ENCODE results near the gene RUFY3. TPM values are rescaled to one million over a fixed set of nuclear protein-coding genes. Genes with fewer than 3 reads are reported as not detected.
A peak's percentile ranks its signal among the peaks of the same experiment; 100 is the strongest.

The RUFY3 gene
- total and polyA plus RNA-seq, 2 of the 13 experiments (the other 11 are each of a cell fraction or from before 2014, with no cell fraction given) = 17.9 to 25.3 TPM

- TF ChIP-seq, protein P1, sequence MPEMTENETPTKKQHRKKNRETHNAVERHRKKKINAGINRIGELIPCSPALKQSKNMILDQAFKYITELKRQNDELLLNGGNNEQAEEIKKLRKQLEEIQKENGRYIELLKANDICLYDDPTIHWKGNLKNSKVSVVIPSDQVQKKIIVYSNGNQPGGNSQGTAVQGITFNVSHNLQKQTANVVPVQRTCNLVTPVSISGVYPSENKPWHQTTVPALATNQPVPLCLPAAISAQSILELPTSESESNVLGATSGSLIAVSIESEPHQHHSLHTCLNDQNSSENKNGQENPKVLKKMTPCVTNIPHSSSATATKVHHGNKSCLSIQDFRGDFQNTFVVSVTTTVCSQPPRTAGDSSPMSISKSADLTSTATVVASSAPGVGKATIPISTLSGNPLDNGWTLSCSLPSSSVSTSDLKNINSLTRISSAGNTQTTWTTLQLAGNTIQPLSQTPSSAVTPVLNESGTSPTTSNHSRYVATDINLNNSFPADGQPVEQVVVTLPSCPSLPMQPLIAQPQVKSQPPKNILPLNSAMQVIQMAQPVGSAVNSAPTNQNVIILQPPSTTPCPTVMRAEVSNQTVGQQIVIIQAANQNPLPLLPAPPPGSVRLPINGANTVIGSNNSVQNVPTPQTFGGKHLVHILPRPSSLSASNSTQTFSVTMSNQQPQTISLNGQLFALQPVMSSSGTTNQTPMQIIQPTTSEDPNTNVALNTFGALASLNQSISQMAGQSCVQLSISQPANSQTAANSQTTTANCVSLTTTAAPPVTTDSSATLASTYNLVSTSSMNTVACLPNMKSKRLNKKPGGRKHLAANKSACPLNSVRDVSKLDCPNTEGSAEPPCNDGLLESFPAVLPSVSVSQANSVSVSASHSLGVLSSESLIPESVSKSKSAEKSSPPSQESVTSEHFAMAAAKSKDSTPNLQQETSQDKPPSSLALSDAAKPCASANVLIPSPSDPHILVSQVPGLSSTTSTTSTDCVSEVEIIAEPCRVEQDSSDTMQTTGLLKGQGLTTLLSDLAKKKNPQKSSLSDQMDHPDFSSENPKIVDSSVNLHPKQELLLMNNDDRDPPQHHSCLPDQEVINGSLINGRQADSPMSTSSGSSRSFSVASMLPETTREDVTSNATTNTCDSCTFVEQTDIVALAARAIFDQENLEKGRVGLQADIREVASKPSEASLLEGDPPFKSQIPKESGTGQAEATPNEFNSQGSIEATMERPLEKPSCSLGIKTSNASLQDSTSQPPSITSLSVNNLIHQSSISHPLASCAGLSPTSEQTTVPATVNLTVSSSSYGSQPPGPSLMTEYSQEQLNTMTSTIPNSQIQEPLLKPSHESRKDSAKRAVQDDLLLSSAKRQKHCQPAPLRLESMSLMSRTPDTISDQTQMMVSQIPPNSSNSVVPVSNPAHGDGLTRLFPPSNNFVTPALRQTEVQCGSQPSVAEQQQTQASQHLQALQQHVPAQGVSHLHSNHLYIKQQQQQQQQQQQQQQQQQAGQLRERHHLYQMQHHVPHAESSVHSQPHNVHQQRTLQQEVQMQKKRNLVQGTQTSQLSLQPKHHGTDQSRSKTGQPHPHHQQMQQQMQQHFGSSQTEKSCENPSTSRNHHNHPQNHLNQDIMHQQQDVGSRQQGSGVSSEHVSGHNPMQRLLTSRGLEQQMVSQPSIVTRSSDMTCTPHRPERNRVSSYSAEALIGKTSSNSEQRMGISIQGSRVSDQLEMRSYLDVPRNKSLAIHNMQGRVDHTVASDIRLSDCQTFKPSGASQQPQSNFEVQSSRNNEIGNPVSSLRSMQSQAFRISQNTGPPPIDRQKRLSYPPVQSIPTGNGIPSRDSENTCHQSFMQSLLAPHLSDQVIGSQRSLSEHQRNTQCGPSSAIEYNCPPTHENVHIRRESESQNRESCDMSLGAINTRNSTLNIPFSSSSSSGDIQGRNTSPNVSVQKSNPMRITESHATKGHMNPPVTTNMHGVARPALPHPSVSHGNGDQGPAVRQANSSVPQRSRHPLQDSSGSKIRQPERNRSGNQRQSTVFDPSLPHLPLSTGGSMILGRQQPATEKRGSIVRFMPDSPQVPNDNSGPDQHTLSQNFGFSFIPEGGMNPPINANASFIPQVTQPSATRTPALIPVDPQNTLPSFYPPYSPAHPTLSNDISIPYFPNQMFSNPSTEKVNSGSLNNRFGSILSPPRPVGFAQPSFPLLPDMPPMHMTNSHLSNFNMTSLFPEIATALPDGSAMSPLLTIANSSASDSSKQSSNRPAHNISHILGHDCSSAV (CRISPR knock-in tag; IDR thresholded peaks at IDR 0.05; ENCODE audit: borderline replicate concordance) = no peak
- TF ChIP-seq BCL6 (CRISPR knock-in tag; IDR thresholded peaks at IDR 0.05) (peak; percentile 75; the same call in 1 of the 2 replicates), ZNF781 (CRISPR knock-in tag; IDR thresholded peaks at IDR 0.05; ENCODE audit: borderline replicate concordance, not compliant biosample characterization) (peak; percentile 54), ZNF556 (CRISPR knock-in tag; IDR thresholded peaks at IDR 0.05; ENCODE audit: borderline replicate concordance) (peak; percentile 93), MZF1 (CRISPR knock-in tag; IDR thresholded peaks at IDR 0.05; ENCODE audit: borderline replicate concordance) (no peak), TCF7L2 (IDR thresholded peaks at IDR 0.05; ENCODE audit: low read depth, low read length) (no peak), TEAD2 (CRISPR knock-in tag; IDR thresholded peaks at IDR 0.05) (no peak), ZFP41 (CRISPR knock-in tag; IDR thresholded peaks at IDR 0.05; ENCODE audit: borderline replicate concordance) (peak; percentile 81), ZNF326 (CRISPR knock-in tag; IDR thresholded peaks at IDR 0.05; ENCODE audit: borderline replicate concordance) (no peak), NFE2L2 (IDR thresholded peaks at IDR 0.05; ENCODE audit: low read length) (no peak), REL (CRISPR knock-in tag; conservative IDR thresholded peaks at IDR 0.05) (no peak; the same call in 1 of the 2 replicates), ZNF234 (CRISPR knock-in tag; conservative IDR thresholded peaks at IDR 0.05) (0 out of 2 replicates have a peak, but pooled peaks have one; percentile 19), ZNF354B (CRISPR knock-in tag; IDR thresholded peaks at IDR 0.05) (no peak)
- TF ChIP-seq, protein P2, sequence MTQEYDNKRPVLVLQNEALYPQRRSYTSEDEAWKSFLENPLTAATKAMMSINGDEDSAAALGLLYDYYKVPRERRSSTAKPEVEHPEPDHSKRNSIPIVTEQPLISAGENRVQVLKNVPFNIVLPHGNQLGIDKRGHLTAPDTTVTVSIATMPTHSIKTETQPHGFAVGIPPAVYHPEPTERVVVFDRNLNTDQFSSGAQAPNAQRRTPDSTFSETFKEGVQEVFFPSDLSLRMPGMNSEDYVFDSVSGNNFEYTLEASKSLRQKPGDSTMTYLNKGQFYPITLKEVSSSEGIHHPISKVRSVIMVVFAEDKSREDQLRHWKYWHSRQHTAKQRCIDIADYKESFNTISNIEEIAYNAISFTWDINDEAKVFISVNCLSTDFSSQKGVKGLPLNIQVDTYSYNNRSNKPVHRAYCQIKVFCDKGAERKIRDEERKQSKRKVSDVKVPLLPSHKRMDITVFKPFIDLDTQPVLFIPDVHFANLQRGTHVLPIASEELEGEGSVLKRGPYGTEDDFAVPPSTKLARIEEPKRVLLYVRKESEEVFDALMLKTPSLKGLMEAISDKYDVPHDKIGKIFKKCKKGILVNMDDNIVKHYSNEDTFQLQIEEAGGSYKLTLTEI (CRISPR knock-in tag; conservative IDR thresholded peaks at IDR 0.05) = no peak
- TF ChIP-seq, protein P3, sequence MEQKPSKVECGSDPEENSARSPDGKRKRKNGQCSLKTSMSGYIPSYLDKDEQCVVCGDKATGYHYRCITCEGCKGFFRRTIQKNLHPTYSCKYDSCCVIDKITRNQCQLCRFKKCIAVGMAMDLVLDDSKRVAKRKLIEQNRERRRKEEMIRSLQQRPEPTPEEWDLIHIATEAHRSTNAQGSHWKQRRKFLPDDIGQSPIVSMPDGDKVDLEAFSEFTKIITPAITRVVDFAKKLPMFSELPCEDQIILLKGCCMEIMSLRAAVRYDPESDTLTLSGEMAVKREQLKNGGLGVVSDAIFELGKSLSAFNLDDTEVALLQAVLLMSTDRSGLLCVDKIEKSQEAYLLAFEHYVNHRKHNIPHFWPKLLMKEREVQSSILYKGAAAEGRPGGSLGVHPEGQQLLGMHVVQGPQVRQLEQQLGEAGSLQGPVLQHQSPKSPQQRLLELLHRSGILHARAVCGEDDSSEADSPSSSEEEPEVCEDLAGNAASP (CRISPR knock-in tag; IDR thresholded peaks at IDR 0.05; ENCODE audit: borderline replicate concordance) = peak; percentile 71
Measured at GRCh38 chr4:70687821-70688794, 33.7 kb upstream of the RUFY3 start, which contains the start of gene UTP3 (continued).
